ENCODE results near the gene KRTAP10-5.
"Not testable (repeated sequence)": the region's sequence is repeated elsewhere in the genome, so short reads cannot be mapped to it uniquely, and the experiment has no call there.

KRTAP10-5 gene

GRCh38 chr21:44599264-44600029 is 19.0 kb upstream of the KRTAP10-5 start:
- TF ChIP-seq PAX5 (IDR thresholded peaks at IDR 0.05; ENCODE audit: insufficient read depth, low read length, severe bottlenecking) (no peak), TAF1 (IDR thresholded peaks at IDR 0.05; ENCODE audit: low read depth, low read length) (no peak), POU2F2 (IDR thresholded peaks at IDR 0.05; ENCODE audit: low read depth, low read length) (no peak), POLR2A (IDR thresholded peaks at IDR 0.05; ENCODE audit: low read depth, low read length) (no peak), POLR2AphosphoS5 (IDR thresholded peaks at IDR 0.05; ENCODE audit: low read depth, low read length) (no peak), SPI1 (IDR thresholded peaks at IDR 0.05; ENCODE audit: low read depth, low read length) (no peak)
- FAIRE-seq (no peak), DNase-seq (ENCODE audit: insufficient read length, low spot score) (no peak)

DNA sequence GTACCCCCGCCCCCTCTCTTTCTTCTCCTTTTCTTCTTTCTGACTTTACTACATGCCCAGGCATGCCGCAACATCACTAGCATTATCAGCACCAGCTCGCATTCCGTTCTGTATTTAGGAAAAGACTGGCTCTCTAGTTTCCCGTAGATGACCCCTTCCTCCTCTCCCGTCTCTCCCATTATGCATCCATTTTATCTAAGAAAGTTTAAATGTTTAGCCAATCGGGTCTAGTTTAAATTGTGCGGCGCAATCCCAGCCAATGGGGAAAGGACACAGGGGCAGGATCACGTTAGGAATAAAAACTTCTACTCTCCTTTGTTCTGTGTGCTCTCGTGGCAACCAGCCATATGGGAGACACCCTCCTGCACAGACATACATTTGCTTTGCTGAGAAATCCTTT is 17.7 kb upstream of the KRTAP10-5 start:
- DNase-seq (ENCODE audit: insufficient read length, low spot score) = no peak
- FAIRE-seq = no peak
- TF ChIP-seq POLR2AphosphoS5 (IDR thresholded peaks at IDR 0.05; ENCODE audit: low read depth, low read length) = no peak
- TF ChIP-seq POLR2A (IDR thresholded peaks at IDR 0.05; ENCODE audit: low read depth, low read length) = no peak
- no peak for TF ChIP-seq PAX5 (IDR thresholded peaks at IDR 0.05; ENCODE audit: insufficient read depth, low read length, severe bottlenecking)
- no peak for TF ChIP-seq POU2F2 (IDR thresholded peaks at IDR 0.05; ENCODE audit: low read depth, low read length)

DNA sequence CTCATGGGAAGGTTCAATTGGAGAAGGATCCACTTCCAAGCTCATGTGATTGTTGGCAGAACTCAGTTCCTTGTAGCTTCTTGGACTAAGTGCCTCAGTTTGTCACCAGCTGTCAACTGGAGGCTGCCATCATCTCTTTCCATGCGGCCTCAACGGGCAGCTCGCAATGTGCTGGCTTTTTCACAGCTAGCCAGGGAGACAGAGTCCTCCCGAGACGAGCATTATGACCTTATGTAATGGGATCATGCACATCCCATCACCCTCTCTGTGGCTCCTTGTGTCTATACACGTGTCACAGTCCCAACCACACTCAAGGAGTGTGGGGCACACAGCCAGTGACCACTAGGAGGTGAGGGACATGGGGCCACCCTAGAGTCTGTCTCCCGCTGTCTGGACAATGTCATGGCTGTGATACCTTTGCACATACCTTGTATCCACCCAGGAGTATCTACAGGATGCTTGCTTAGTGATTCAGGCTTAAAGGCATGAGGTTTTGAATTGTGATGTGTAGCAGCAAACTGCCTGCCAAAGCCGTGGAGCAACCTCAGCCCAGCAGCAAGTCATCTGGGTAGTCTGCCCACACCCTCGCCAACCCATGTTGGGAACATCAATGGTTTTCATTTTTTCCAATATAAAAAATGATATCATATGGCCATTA is 15.8 kb upstream of the KRTAP10-5 start:
- no peak for DNase-seq (ENCODE audit: insufficient read length, low spot score)
- TF ChIP-seq SPI1 (IDR thresholded peaks at IDR 0.05; ENCODE audit: low read depth, low read length) (no peak), POU2F2 (IDR thresholded peaks at IDR 0.05; ENCODE audit: low read depth, low read length) (no peak), POLR2AphosphoS5 (IDR thresholded peaks at IDR 0.05; ENCODE audit: low read depth, low read length) (no peak), TAF1 (IDR thresholded peaks at IDR 0.05; ENCODE audit: low read depth, low read length) (no peak), PAX5 (IDR thresholded peaks at IDR 0.05; ENCODE audit: insufficient read depth, low read length, severe bottlenecking) (no peak)
- no peak for FAIRE-seq

DNA sequence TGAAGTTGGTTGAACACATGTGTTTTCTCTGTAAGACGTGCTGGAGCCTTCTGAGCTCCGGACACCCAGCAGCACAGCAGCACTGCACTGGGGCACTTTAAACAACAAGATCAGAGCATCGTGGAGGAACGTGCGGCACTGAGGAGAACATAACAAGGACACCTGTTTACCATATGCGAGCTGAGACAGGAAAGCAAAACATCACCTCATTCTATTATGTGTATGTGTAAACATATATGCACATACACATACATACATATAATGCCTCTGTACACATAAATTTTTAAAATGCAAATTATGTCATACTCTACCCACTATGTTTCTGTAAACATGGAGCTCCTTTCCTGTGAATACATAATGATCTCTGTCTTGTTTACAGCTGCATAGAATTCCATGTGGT is 15.1 kb upstream of the KRTAP10-5 start:
- no peak for TF ChIP-seq SPI1 (IDR thresholded peaks at IDR 0.05; ENCODE audit: low read depth, low read length)
- FAIRE-seq (no peak), DNase-seq (ENCODE audit: insufficient read length, low spot score) (no peak)

GRCh38 chr21:44594406-44594916 is 14.1 kb upstream of the KRTAP10-5 start:
- DNase-seq (ENCODE audit: insufficient read length, low spot score) (no peak), FAIRE-seq (no peak)
- no peak for TF ChIP-seq PAX5 (IDR thresholded peaks at IDR 0.05; ENCODE audit: insufficient read depth, low read length, severe bottlenecking)
- TF ChIP-seq SPI1 (IDR thresholded peaks at IDR 0.05; ENCODE audit: low read depth, low read length) = no peak
- TF ChIP-seq POLR2A (IDR thresholded peaks at IDR 0.05; ENCODE audit: low read depth, low read length) = no peak
- TF ChIP-seq TAF1 (IDR thresholded peaks at IDR 0.05; ENCODE audit: low read depth, low read length) = no peak
- TF ChIP-seq POU2F2 (IDR thresholded peaks at IDR 0.05; ENCODE audit: low read depth, low read length) = no peak

GRCh38 chr21:44593598-44594405 is 13.4 kb upstream of the KRTAP10-5 start:
- no peak for TF ChIP-seq TAF1 (IDR thresholded peaks at IDR 0.05; ENCODE audit: low read depth, low read length)
- TF ChIP-seq POU2F2 (IDR thresholded peaks at IDR 0.05; ENCODE audit: low read depth, low read length) = no peak
- TF ChIP-seq POLR2A (IDR thresholded peaks at IDR 0.05; ENCODE audit: low read depth, low read length) = no peak
- TF ChIP-seq PAX5 (IDR thresholded peaks at IDR 0.05; ENCODE audit: insufficient read depth, low read length, severe bottlenecking) = no peak
- no peak for TF ChIP-seq POLR2AphosphoS5 (IDR thresholded peaks at IDR 0.05; ENCODE audit: low read depth, low read length)
- FAIRE-seq (no peak), DNase-seq (ENCODE audit: insufficient read length, low spot score) (no peak)

DNA sequence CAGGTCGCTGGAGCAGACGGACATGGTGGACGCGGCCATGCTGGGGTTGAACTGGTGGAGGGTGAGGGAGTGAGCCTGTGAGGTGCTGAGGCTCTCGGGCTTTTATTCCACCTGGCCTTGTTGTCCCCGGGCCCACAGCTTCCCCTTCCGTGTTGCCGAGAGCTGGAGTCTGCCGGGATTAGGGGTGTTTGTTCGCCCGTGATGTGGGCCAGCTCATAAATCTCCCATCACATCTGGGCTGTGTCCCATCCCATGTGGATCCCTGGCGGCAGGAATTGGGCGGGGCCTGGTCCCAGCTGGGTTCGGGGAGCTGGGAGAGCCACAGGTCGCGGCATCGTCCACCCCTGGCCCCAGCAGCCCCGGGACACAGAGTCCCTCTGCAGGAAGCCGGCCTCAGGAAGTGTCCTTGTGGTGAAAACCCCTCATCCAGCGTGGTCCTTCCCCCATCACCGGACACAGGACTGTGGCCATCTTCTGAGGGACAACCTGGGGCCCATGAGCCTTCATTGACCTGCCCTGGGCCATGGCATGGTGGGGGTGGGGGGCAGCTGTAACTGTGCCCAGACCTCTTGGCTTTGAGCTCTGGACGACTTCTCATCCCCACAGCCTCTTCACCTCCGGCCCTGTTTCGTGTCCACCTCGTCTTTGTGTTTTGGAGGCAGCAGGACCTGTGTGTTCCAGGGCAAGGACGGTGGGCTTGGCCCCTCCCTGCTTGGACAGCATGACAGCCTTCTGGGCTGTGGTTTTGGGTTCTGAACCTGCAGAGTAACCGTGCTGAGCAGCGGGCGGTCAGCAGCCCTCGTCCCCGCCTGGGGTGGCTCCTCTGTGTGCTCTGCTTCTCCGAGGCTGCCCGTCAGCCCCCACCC is 12.3 kb upstream of the KRTAP10-5 start, which contains the start of gene KRTAP10-6:
KRTAP10-6 (minus strand) TSS at position 60 of the 866 bp plus-strand sequence; CDS start at position 39, 21 bp downstream.
- FAIRE-seq (no peak), DNase-seq (ENCODE audit: insufficient read length, low spot score) (no peak)
- TF ChIP-seq SPI1 (IDR thresholded peaks at IDR 0.05; ENCODE audit: low read depth, low read length) = no peak
- TF ChIP-seq POLR2A (IDR thresholded peaks at IDR 0.05; ENCODE audit: low read depth, low read length) = no peak
- no peak for TF ChIP-seq TAF1 (IDR thresholded peaks at IDR 0.05; ENCODE audit: low read depth, low read length)
- no peak for TF ChIP-seq POU2F2 (IDR thresholded peaks at IDR 0.05; ENCODE audit: low read depth, low read length)
- TF ChIP-seq PAX5 (IDR thresholded peaks at IDR 0.05; ENCODE audit: insufficient read depth, low read length, severe bottlenecking) = no peak
- TF ChIP-seq POLR2AphosphoS5 (IDR thresholded peaks at IDR 0.05; ENCODE audit: low read depth, low read length) = no peak

- not testable (repeated sequence) for FAIRE-seq; DNase-seq (ENCODE audit: insufficient read length, low spot score)
Observed at GRCh38 chr21:44591801-44592130, 11.4 kb upstream of the KRTAP10-5 start.

DNA sequence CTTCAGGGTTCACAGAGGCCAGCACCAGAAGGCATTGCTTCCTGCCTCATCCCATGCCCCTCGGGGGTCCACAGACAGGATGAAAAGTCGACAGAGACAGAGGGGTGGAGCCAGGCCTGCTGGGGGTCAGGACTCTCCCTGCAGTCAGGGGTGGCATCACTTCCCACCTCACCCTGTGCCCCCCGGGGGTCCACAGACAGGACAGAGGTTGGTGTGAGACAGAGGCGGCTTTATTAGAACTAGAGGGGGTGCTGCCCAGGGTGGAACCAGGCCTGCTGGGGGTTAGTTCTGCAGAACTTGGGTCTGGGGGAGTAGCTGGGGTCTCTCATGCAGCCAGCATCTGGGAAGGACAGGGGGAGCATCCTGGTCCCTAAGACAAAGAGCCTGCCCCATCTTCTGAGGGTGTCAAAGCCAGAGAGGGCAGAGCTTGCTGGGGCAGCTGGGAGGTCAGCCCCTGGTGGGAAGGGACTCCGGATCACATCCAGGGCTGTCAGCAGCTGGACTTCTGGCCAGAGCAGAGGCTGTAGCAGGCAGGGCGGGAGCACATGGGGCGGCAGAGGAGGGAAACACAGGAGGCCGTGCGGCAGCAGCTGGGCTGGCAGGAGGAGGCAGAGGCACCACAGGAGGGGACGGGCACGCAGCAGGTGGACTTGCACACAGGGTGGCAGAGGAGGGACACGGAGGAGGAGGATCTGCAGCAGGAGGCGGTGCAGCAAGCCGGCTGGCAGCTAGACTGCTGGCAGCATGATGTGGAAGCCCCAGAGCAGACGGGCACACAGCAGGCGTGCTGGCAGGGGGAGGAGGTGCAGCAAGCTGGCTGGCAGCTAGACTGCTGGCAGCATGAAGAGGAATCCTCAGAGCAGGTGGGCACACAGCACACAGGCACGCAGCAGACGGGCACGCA is 10.7 kb upstream of the KRTAP10-5 start:
- DNase-seq (ENCODE audit: insufficient read length, low spot score); FAIRE-seq: not testable (repeated sequence)

Data from GM12891 (cell line).